Vagina (tissue), 2 donors: ENCODE measurements around the gene PODXL.

Source experiments
- CTCF ChIP-seq, 3 experiments: fragments of 450-650 bp in 2 of 3; fragments of 200-600 bp in 1 of 3; sonication (generic) in 1 of 3; IDR thresholded peaks; one replicate each; pipeline ENCODE4 v1.5.1; 2017 to 2019; ENCODE audit warnings: antibody characterized with exemption in 3 of 3, mild to moderate bottlenecking in 2 of 3, moderate library complexity in 2 of 3
- POLR2A ChIP-seq, 2 donors: fragments of 450-650 bp; IDR thresholded peaks; one replicate each; pipeline ENCODE4 v1.6.1; 2017; ENCODE audit warnings: antibody characterized with exemption in 2 of 2, mild to moderate bottlenecking in 2 of 2, moderate library complexity in 2 of 2

- TF ChIP-seq CTCF (IDR thresholded peaks at IDR 0.05) (no peak), POLR2A (IDR thresholded peaks at IDR 0.05) (no peak)
These were observed 48.4 kb upstream of the PODXL start for GRCh38 chr7:131604841-131605279.
